ENCODE measurements around the gene TP53I11.

TP53I11 gene

GRCh38 chr11:44912270-44912987 lies 38.3 kb downstream of the TP53I11 start:
- TF ChIP-seq CTCF (IDR thresholded peaks at IDR 0.05; ENCODE audit: insufficient read depth, low read depth, low read length, missing control alignments) = no peak
- no peak for DNase-seq (ENCODE audit: low read depth)
- no peak overlapping the region for H3K4me3 ChIP-seq (ENCODE audit: low read length)

- no peak overlapping the region for H3K4me3 ChIP-seq (ENCODE audit: low read length)
- peak; percentile 72 for TF ChIP-seq CTCF (IDR thresholded peaks at IDR 0.05; ENCODE audit: insufficient read depth, low read depth, low read length, missing control alignments)
- peak; percentile 80 for DNase-seq (ENCODE audit: low read depth)
These were observed 39.5 kb downstream of the TP53I11 start for GRCh38 chr11:44911029-44911814.

GRCh38 chr11:44910591-44910990 lies 40.1 kb downstream of the TP53I11 start:
- TF ChIP-seq CTCF (IDR thresholded peaks at IDR 0.05; ENCODE audit: insufficient read depth, low read depth, low read length, missing control alignments) = no peak
- no peak for DNase-seq (ENCODE audit: low read depth)

GRCh38 chr11:44909557-44909956 lies 41.1 kb downstream of the TP53I11 start:
- TF ChIP-seq CTCF (IDR thresholded peaks at IDR 0.05; ENCODE audit: insufficient read depth, low read depth, low read length, missing control alignments) = no peak
- DNase-seq (ENCODE audit: low read depth) = no peak
- H3K4me3 ChIP-seq (ENCODE audit: low read length) = no peak overlapping the region

More at GRCh38 chr11:44910591-44910990, 40.1 kb downstream of the TP53I11 start:
- no peak overlapping the region for H3K4me3 ChIP-seq (ENCODE audit: low read length)

GRCh38 chr11:44906649-44907048 lies 44.0 kb downstream of the TP53I11 start:
- DNase-seq (ENCODE audit: low read depth) = no peak
- TF ChIP-seq CTCF (IDR thresholded peaks at IDR 0.05; ENCODE audit: insufficient read depth, low read depth, low read length, missing control alignments) = no peak

GRCh38 chr11:44905131-44905866 lies 45.4 kb downstream of the TP53I11 start:
- TF ChIP-seq CTCF (IDR thresholded peaks at IDR 0.05; ENCODE audit: insufficient read depth, low read depth, low read length, missing control alignments) = no peak
- peak; percentile 7 for DNase-seq (ENCODE audit: low read depth)

More at GRCh38 chr11:44906649-44907048, 44.0 kb downstream of the TP53I11 start:
- no peak overlapping the region for H3K4me3 ChIP-seq (ENCODE audit: low read length)

More at GRCh38 chr11:44905131-44905866, 45.4 kb downstream of the TP53I11 start:
- no peak overlapping the region for H3K4me3 ChIP-seq (ENCODE audit: low read length)
